Smooth muscle cell of the coronary artery (primary cell): ENCODE results near the gene CCDC74B. TPM values are rescaled to one million over a fixed set of nuclear protein-coding genes. Genes with fewer than 3 reads are reported as not detected.

ENCODE experiments used
- total RNA-seq: library from RNA; depleted of rRNA; stranded (reverse); fragments of >200 nt; gene quantifications from 2 replicates; pipeline ENCODE4 v1.2.3, GENCODE V29; 2014; ENCODE audit warnings: low replicate concordance

CCDC74B gene
- 3.4 and 9.6 TPM in 2 replicates for total RNA-seq

GRCh38 chr2:130145006-130145414 is at the start of gene CCDC74B:
Gene CCDC74B (minus strand): TSS chr2:130145112. CDS start chr2:130144996, 116 bp downstream.

GRCh38 chr2:130181880-130182682 is 37.2 kb upstream of the CCDC74B start, which contains the start of gene MZT2B:
Gene MZT2B (plus strand): TSS chr2:130182262. CDS start chr2:130182283, 21 bp downstream.

GRCh38 chr2:130181325-130181879 is 36.5 kb upstream of the CCDC74B start, which contains the start of gene SMPD4:
Gene SMPD4 (minus strand): TSS chr2:130181602. CDS start chr2:130176592, 5,010 bp downstream.

GRCh38 chr2:130129120-130129829 is 15.6 kb downstream of the CCDC74B start, which contains the start of gene POTEF:
Gene POTEF (minus strand): TSS chr2:130129222. CDS start chr2:130120515, 8,707 bp downstream.

Other genes starting within 250 kb of the CCDC74B start
- not detected in 2 replicates for gene RAB6C, start 165.4 kb downstream of the CCDC74B start, total RNA-seq
- not detected in 2 replicates for gene POTEF, start 15.9 kb downstream of the CCDC74B start, total RNA-seq
- 5.4 and 9.2 TPM in 2 replicates for gene SMPD4, start 36.5 kb upstream of the CCDC74B start, total RNA-seq
- 117 and 236 TPM in 2 replicates for gene MZT2B, start 37.1 kb upstream of the CCDC74B start, total RNA-seq
- gene TUBA3E, start 53.3 kb upstream of the CCDC74B start, total RNA-seq = not detected in 2 replicates
- gene IMP4, start 197.8 kb upstream of the CCDC74B start, total RNA-seq = 125 and 176 TPM in 2 replicates
- gene PTPN18, start 210.9 kb upstream of the CCDC74B start, total RNA-seq = 6.3 and 9.1 TPM in 2 replicates